A549 (cell line): ENCODE data around the gene SS18L1. TPM values are rescaled to one million over a fixed set of nuclear protein-coding genes. Genes with fewer than 3 reads are reported as not detected.

ENCODE experiments used
- ATAC-seq, 2 experiments: fragments of 200-7000 bp in 1 of 2; fragments of >200 bp in 1 of 2; cut with Nextera tagmentation in 1 of 2; cut with Tn5 transposase in 1 of 2; 3 replicates each; pipeline versions ENCODE4 v1.8.0 to v1.9.1; 2018 to 2020; ENCODE audit warnings: mild to moderate bottlenecking in 1 of 2, moderate library complexity in 1 of 2
- CTCF ChIA-PET: fragments of 300-600 bp; sonication (Branson Sonifier 250); formaldehyde crosslinking; extraction: SDS; loops from one replicate; lab custom pipeline; 2021; ENCODE audit warnings: antibody characterized with exemption, inconsistent platforms; lab: Yijun Ruan, JAX
- POLR2A ChIA-PET: fragments of 350-600 bp; formaldehyde crosslinking; extraction: SDS; loops from one replicate; lab custom pipeline; 2021; ENCODE audit warnings: antibody characterized with exemption, inconsistent platforms; lab: Yijun Ruan, JAX
- DNase-seq, 2 experiments: peaks; one replicate each; pipeline versions ENCODE4 v3.0.0 to v3.0.0-alpha.2; 2011 to 2016; ENCODE audit warnings: low read depth in 1 of 2, low spot score in 1 of 2
- FAIRE-seq: peaks from 2 replicates; lab custom pipeline; 2011; peaks lifted over from hg19 to GRCh38; lab: Jason Lieb, UNC
- H3K27ac ChIP-seq, 2 experiments: fragments of >200 bp; sonication (Bioruptor Twin); formaldehyde crosslinking; 3 replicates each; pipeline ENCODE4 v1.5.1; 2016 to 2017
- H3K4me1 ChIP-seq: fragments of >200 bp; sonication (Bioruptor Twin); formaldehyde crosslinking; 3 replicates; pipeline ENCODE4 v1.6.1; 2016
- H3K4me2 ChIP-seq: fragments of >200 bp; sonication (Bioruptor Twin); formaldehyde crosslinking; 3 replicates; pipeline ENCODE4 v1.6.1; 2016
- H3K4me3 ChIP-seq: fragments of >200 bp; sonication (Bioruptor Twin); formaldehyde crosslinking; 3 replicates; pipeline ENCODE4 v1.5.1; 2016
- H3K9me3 ChIP-seq: fragments of >200 bp; sonication (Bioruptor Twin); formaldehyde crosslinking; 3 replicates; pipeline ENCODE4 v1.6.1; 2016
- CBX2 ChIP-seq: fragments of 200-600 bp; sonication (generic); IDR thresholded peaks from 2 replicates; pipeline ENCODE4 v1.6.1; 2016; ENCODE audit warnings: low read depth, mild to moderate bottlenecking, borderline replicate concordance
- CEBPB ChIP-seq, 2 experiments: fragments of >200 bp in 1 of 2; sonication (Bioruptor Twin) in 1 of 2; formaldehyde crosslinking in 1 of 2; IDR thresholded peaks; 2 replicates each; pipeline ENCODE4 v1.6.1; 2012 to 2016
- CHD4 ChIP-seq: fragments of 200-600 bp; sonication (generic); IDR thresholded peaks from 2 replicates; pipeline ENCODE4 v1.6.1; 2016; ENCODE audit warnings: antibody characterized with exemption, mild to moderate bottlenecking, borderline replicate concordance
- EHF ChIP-seq: fragments of 250-450 bp; sonication (Bioruptor Pico); IDR thresholded peaks from 2 replicates; pipeline ENCODE4 v1.5.0; 2020; ENCODE audit warnings: mild to moderate bottlenecking
- EHMT2 ChIP-seq: fragments of 200-600 bp; sonication (generic); IDR thresholded peaks from 2 replicates; pipeline ENCODE4 v1.6.1; 2016; ENCODE audit warnings: antibody characterized with exemption, low read depth, mild to moderate bottlenecking, moderate library complexity
- ESRRA ChIP-seq: fragments of 150-350 bp; IDR thresholded peaks from 2 replicates; pipeline ENCODE4 v1.6.1; 2014; ENCODE audit warnings: mild to moderate bottlenecking, low read length, borderline replicate concordance
- FOSB ChIP-seq: fragments of 250-450 bp; sonication (Bioruptor Pico); IDR thresholded peaks from 2 replicates; pipeline ENCODE4 v1.5.0; 2020; ENCODE audit warnings: mild to moderate bottlenecking, moderate library complexity
- FOSL2 ChIP-seq, 2 experiments: fragments of 450-650 bp in 1 of 2; fragments of >200 bp in 1 of 2; sonication (Bioruptor Twin) in 1 of 2; formaldehyde crosslinking; IDR thresholded peaks; 2 replicates each; pipeline versions ENCODE4 v1.5.0 to v1.6.1; 2016 to 2020; ENCODE audit warnings: mild to moderate bottlenecking in 1 of 2, moderate library complexity in 1 of 2
- HEYL ChIP-seq: fragments of 250-450 bp; sonication (Bioruptor Pico); IDR thresholded peaks from 2 replicates; pipeline ENCODE4 v1.8.0; 2021; ENCODE audit warnings: mild to moderate bottlenecking, moderate library complexity
- HOXA7 ChIP-seq: fragments of 250-450 bp; sonication (Bioruptor Pico); IDR thresholded peaks from 2 replicates; pipeline ENCODE4 v1.5.0; 2020; ENCODE audit warnings: mild to moderate bottlenecking, moderate library complexity
- HOXB13 ChIP-seq: fragments of 250-450 bp; sonication (Bioruptor Pico); IDR thresholded peaks from 2 replicates; pipeline ENCODE4 v1.5.0; 2020; ENCODE audit warnings: low read depth, mild to moderate bottlenecking, moderate library complexity
- KDM1A ChIP-seq: fragments of 200-600 bp; sonication (generic); IDR thresholded peaks from 2 replicates; pipeline ENCODE4 v1.6.1; 2016; ENCODE audit warnings: low read depth, mild to moderate bottlenecking
- MAZ ChIP-seq: fragments of 150-350 bp; IDR thresholded peaks from 2 replicates; pipeline ENCODE4 v1.6.1; 2014; ENCODE audit warnings: antibody characterized with exemption, low read depth, low read length, borderline replicate concordance
- NFE2L2 ChIP-seq: fragments of 150-350 bp; conservative IDR thresholded peaks from 2 replicates; pipeline ENCODE4 v1.6.1; 2014; ENCODE audit warnings: low read length
- PHF8 ChIP-seq: fragments of 200-600 bp; sonication (generic); IDR thresholded peaks from 2 replicates; pipeline ENCODE4 v1.6.1; 2016; ENCODE audit warnings: low read depth, mild to moderate bottlenecking, antibody characterized with exemption, moderate library complexity, borderline replicate concordance
- RAD21 ChIP-seq, 2 experiments: fragments of >200 bp in 1 of 2; sonication (Bioruptor Twin) in 1 of 2; formaldehyde crosslinking in 1 of 2; IDR thresholded peaks in 1 of 2; conservative IDR thresholded peaks in 1 of 2; 2 replicates in 1 of 2; 3 replicates in 1 of 2; pipeline ENCODE4 v1.6.1; 2012 to 2018; ENCODE audit warnings: inconsistent platforms in 1 of 2
- RCOR1 ChIP-seq: fragments of 150-350 bp; IDR thresholded peaks from 2 replicates; pipeline ENCODE4 v1.6.1; 2014; ENCODE audit warnings: antibody characterized with exemption, low read length, low read depth
- SMC3 ChIP-seq: fragments of >200 bp; sonication (Bioruptor Twin); formaldehyde crosslinking; IDR thresholded peaks from 3 replicates; pipeline ENCODE4 v1.6.1; 2018; ENCODE audit warnings: inconsistent platforms
- SREBF2 ChIP-seq: fragments of 450-650 bp; IDR thresholded peaks from 2 replicates; pipeline ENCODE4 v1.6.1; 2014; ENCODE audit warnings: mild to moderate bottlenecking, moderate library complexity
- TFCP2L1 ChIP-seq: fragments of 250-450 bp; sonication (Bioruptor Pico); IDR thresholded peaks from 2 replicates; pipeline ENCODE4 v1.5.0; 2021; ENCODE audit warnings: mild to moderate bottlenecking
- ZC3H11A ChIP-seq: fragments of 450-650 bp; IDR thresholded peaks from 2 replicates; pipeline ENCODE4 v1.6.1; 2014; ENCODE audit warnings: antibody characterized with exemption, mild to moderate bottlenecking
- ZSCAN20 ChIP-seq: fragments of 250-450 bp; sonication (Bioruptor Pico); IDR thresholded peaks from 2 replicates; pipeline ENCODE4 v1.8.0; 2022; ENCODE audit warnings: mild to moderate bottlenecking, moderate library complexity
- WGBS: methylation state at CpG from one replicate; pipeline ENCODE4 v1.1.6; 2017; ENCODE audit errors: missing lambda C conversion rate; 5-methylcytosine and 5-hydroxymethylcytosine counted together
- polyA plus RNA-seq, 4 experiments: library from polyadenylated mRNA; depleted of rRNA in 3 of 4; stranded (reverse); fragments of >200 nt; fragmentation: RNase III in 1 of 4; extraction: RNeasy Plus Mini Kit Qiagen cat#74134 plus additional on column Dnase treatment in 1 of 4; gene quantifications; 2 replicates in 3 of 4; 3 replicates in 1 of 4; pipeline ENCODE4 v1.2.3, GENCODE V29; 2011 to 2017
- TF ChIP-seq, protein P1 (sequence below): fragments of >200 bp; sonication (Bioruptor Twin); formaldehyde crosslinking; IDR thresholded peaks from 2 replicates; pipeline ENCODE4 v1.6.1; 2016
- TF ChIP-seq, protein P2 (sequence below): fragments of 450-650 bp; IDR thresholded peaks from 2 replicates; pipeline ENCODE4 v1.6.1; 2014; ENCODE audit warnings: antibody characterized with exemption
- TF ChIP-seq, protein P3 (sequence below): fragments of 250-450 bp; sonication (Bioruptor Pico); IDR thresholded peaks from 2 replicates; pipeline ENCODE4 v1.5.0; 2021; ENCODE audit warnings: mild to moderate bottlenecking, moderate library complexity, borderline replicate concordance
- TF ChIP-seq, protein P4 (sequence below): fragments of 150-350 bp; IDR thresholded peaks from 2 replicates; pipeline ENCODE4 v1.6.1; 2014; ENCODE audit warnings: low read depth, mild to moderate bottlenecking, low read length
- TF ChIP-seq, protein P5 (sequence below): IDR thresholded peaks from 2 replicates; pipeline ENCODE4 v1.6.1; 2012; ENCODE audit warnings: low read depth, borderline replicate concordance
- TF ChIP-seq, protein P6 (sequence below): IDR thresholded peaks from 2 replicates; pipeline ENCODE4 v1.6.1; 2012

The SS18L1 gene
- polyA plus RNA-seq, 2 of the 4 experiments (the other 2 are of a cell fraction) = 7.4 to 13.1 TPM

DNA sequence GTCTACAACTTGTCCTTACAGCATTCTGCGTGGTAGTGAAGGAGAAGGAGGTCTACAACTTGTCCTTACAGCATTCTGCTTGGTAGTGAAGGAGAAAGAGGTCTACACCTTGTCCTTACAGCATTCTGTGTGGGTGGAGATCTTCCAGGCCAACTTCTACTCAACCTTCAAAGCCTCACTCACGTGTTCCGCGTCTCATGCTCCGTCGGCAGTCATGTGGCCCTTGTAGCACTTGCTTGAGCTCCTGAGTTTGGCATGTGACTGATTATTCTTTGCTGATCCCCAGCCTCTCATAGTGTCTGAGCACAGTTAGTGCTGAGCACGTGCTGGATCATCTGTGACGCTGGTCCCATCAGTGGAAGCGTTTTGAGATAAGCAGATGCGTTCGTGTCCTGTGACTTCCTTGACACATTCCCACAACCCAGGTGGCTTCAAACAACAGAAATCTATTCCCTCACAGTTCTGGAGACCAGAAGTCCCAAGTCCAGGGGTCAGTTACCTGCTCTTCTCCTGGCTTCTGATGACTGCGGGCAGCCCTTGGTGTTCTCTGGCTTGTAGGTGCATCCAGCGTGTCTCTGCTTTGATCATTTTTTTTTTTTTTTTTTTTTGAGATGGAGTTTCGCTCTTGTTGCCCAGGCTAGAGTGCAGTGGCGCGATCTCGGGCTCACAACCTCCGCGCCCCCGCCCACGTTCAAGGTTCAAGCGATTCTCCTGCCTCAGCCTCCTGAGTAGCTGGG lies 2.6 kb downstream of the SS18L1 start:
- no peak for ATAC-seq
- POLR2A ChIA-PET = no interaction called here
- CTCF ChIA-PET = interaction anchor here (1.0 to 1.8 kb wide), 3 partner anchors 10 to 136 kb away, joined by 4 to 8 read pairs (median 4); no protein-coding TSS in a partner anchor
- H3K9me3 ChIP-seq = no peaks in the 10 kb centered on the region
- no peak overlapping the region for H3K4me2 ChIP-seq
- H3K4me1 ChIP-seq = peaks cover 14% of the 10 kb centered on the region
- H3K27ac ChIP-seq = no peak overlapping the region
- WGBS = 96% methylated on average over 22 of the region's 22 CpGs
- TF ChIP-seq, protein P1, sequence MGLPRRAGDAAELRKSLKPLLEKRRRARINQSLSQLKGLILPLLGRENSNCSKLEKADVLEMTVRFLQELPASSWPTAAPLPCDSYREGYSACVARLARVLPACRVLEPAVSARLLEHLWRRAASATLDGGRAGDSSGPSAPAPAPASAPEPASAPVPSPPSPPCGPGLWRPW = no peak
- TF ChIP-seq EHF (CRISPR knock-in tag) (no peak), HEYL (CRISPR knock-in tag) (no peak), PHF8 (no peak), RCOR1 (no peak), TFCP2L1 (CRISPR knock-in tag) (no peak), CHD4 (no peak), SREBF2 (no peak), NFE2L2 (no peak), KDM1A (no peak), ESRRA (no peak), ZC3H11A (no peak)
- TF ChIP-seq, protein P2, sequence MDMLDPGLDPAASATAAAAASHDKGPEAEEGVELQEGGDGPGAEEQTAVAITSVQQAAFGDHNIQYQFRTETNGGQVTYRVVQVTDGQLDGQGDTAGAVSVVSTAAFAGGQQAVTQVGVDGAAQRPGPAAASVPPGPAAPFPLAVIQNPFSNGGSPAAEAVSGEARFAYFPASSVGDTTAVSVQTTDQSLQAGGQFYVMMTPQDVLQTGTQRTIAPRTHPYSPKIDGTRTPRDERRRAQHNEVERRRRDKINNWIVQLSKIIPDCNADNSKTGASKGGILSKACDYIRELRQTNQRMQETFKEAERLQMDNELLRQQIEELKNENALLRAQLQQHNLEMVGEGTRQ = no peak
- TF ChIP-seq, protein P3, sequence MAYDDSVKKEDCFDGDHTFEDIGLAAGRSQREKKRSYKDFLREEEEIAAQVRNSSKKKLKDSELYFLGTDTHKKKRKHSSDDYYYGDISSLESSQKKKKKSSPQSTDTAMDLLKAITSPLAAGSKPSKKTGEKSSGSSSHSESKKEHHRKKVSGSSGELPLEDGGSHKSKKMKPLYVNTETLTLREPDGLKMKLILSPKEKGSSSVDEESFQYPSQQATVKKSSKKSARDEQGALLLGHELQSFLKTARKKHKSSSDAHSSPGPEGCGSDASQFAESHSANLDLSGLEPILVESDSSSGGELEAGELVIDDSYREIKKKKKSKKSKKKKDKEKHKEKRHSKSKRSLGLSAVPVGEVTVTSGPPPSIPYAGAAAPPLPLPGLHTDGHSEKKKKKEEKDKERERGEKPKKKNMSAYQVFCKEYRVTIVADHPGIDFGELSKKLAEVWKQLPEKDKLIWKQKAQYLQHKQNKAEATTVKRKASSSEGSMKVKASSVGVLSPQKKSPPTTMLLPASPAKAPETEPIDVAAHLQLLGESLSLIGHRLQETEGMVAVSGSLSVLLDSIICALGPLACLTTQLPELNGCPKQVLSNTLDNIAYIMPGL (CRISPR knock-in tag) = no peak
- no peak for FAIRE-seq
- no peak overlapping the region for H3K4me3 ChIP-seq
- no peak for DNase-seq

DNA sequence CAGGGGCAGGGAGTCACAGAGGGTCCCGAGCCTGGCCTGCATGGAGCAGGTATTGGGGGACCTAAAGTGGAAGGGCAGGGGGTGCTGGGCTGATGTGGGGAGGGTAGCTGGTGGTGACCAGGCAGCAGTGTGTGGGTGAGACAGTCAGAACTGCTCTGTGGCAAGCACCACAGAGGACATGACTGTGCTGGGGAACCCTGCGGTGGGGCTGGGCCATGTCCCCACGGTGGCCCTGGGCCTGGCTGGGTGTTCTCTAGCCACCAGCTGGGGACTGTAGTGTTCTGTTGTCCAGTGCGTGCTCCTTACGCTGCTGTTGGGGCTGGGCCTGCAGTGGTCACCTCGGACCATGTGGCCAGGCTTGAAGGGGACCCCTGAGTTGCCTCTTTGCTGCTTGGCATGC lies 3.6 kb downstream of the SS18L1 start:
- no peak for DNase-seq
- no peak overlapping the region for H3K27ac ChIP-seq
- H3K4me1 ChIP-seq = peaks cover 8% of the 10 kb centered on the region
- 92% methylated on average over 6 of the region's 6 CpGs for WGBS
- FAIRE-seq = no peak
- POLR2A ChIA-PET = no interaction called here
- TF ChIP-seq FOSL2 (IDR thresholded peaks at IDR 0.05) (no peak), FOSL2 (CRISPR knock-in tag; IDR thresholded peaks at IDR 0.05) (no peak), EHMT2 (no peak), ZC3H11A (no peak), CEBPB (IDR thresholded peaks at IDR 0.05) (no peak), RAD21 (conservative IDR thresholded peaks at IDR 0.05 in 1 of 2, IDR thresholded peaks at IDR 0.05 in 1 of 2) (no peak), HOXA7 (CRISPR knock-in tag) (no peak), MAZ (no peak), SMC3 (no peak), ZSCAN20 (no peak), HEYL (CRISPR knock-in tag) (no peak), ESRRA (no peak), RCOR1 (no peak), CBX2 (no peak), FOSB (CRISPR knock-in tag) (no peak), HOXB13 (CRISPR knock-in tag) (no peak)
- TF ChIP-seq, protein P4, sequence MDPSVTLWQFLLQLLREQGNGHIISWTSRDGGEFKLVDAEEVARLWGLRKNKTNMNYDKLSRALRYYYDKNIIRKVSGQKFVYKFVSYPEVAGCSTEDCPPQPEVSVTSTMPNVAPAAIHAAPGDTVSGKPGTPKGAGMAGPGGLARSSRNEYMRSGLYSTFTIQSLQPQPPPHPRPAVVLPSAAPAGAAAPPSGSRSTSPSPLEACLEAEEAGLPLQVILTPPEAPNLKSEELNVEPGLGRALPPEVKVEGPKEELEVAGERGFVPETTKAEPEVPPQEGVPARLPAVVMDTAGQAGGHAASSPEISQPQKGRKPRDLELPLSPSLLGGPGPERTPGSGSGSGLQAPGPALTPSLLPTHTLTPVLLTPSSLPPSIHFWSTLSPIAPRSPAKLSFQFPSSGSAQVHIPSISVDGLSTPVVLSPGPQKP = no peak
- TF ChIP-seq, protein P5, sequence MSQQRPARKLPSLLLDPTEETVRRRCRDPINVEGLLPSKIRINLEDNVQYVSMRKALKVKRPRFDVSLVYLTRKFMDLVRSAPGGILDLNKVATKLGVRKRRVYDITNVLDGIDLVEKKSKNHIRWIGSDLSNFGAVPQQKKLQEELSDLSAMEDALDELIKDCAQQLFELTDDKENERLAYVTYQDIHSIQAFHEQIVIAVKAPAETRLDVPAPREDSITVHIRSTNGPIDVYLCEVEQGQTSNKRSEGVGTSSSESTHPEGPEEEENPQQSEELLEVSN = no peak
- TF ChIP-seq, protein P6, sequence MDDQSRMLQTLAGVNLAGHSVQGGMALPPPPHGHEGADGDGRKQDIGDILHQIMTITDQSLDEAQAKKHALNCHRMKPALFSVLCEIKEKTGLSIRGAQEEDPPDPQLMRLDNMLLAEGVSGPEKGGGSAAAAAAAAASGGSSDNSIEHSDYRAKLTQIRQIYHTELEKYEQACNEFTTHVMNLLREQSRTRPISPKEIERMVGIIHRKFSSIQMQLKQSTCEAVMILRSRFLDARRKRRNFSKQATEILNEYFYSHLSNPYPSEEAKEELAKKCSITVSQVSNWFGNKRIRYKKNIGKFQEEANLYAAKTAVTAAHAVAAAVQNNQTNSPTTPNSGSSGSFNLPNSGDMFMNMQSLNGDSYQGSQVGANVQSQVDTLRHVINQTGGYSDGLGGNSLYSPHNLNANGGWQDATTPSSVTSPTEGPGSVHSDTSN = no peak
- TF ChIP-seq, protein P1 = no peak
- no peak for ATAC-seq
- no peaks in the 10 kb centered on the region for H3K9me3 ChIP-seq
- no peak overlapping the region for H3K4me3 ChIP-seq
- CTCF ChIA-PET = interaction anchor here (1.8 kb wide), 1 partner anchor 10 kb away, joined by 8 read pairs; no protein-coding TSS in a partner anchor
- H3K4me2 ChIP-seq = no peak overlapping the region
